Amniotic epithelial cell (primary cell): Measurements from ENCODE around the gene ST3GAL2.

Source experiments
- DNase-seq: peaks from one replicate; pipeline ENCODE4 v3.0.0-alpha.2; 2010; ENCODE audit warnings: low read depth

The ST3GAL2 gene

DNA sequence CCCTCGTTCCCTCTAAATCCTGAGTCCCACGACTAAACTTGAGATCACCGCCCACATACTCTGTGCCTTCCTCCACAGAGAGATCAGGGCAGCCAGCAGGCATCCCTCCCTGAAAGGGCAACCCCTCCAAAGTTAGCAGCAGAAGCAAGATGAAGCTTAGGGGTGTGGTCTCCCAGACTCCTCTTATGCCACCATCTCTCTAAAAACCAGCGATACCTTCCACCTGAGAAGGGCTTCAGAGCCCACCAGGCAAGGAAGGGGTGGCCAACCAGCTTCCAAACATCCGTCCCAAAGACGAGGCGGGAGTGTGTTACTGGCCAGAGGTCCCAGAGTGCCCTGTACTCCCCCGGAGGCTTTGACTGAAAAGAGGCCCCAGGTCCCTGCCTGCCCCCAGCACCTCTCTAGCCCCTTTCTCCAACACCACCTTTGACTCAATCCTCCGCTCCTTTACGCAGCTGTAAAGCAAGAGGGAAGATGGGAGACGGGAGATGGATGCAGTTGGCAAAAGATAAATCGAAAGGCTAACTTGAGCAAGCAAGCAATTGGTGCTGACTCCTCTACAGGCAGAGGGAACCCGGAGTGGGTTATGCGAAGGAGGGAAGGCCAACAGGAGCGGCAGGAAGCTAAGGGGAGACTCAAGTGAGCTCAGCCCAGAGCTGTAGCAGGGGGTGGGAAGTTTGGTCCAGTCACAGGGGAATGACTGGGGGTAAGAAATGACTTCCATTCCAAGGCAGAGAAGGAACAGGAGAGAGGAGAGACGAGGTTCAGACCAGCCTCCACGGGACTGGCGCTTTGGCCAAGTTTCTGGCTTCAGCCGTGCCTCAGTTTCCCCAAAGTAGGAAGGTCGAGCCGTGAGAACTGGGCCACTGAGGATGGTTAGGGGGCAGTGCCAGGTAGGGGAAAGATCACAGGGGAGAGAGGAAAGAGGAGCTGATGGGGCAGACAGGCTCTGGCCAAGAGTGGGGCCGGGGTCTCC is 1.0 kb downstream of the ST3GAL2 start:
- DNase-seq: peak; percentile 65

DNA sequence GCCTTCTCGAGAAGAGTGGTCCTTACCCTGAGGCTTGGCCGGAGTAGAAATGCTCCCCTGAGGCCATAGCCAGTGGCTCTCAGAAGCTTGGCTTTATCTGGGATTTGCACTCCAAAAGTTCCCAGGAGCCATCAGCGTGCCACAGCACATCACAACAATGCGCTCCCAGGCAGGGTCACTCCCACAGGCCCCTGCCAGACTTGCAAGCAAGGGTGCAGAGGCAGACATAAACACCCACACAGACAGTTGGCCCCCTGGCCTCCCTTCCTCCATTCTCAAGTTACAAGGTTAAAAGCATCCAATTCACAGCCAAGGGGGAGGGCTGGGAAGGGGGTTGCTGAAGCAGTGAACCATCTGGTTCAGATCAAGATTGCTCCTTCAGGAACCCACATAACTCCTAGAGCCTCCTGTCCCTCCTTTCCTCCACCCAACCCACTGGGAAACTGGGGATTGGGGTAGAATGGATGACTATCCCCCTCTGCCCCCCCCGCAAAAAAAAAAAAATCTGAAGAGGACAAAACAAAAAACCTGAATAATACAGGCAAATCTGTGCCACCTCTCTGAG is 1.8 kb downstream of the ST3GAL2 start:
- peak; percentile 93 for DNase-seq

GRCh38 chr16:70434484-70435260 is 4.2 kb downstream of the ST3GAL2 start:
- no peak for DNase-seq

- peak; percentile 39 for DNase-seq
Observed at GRCh38 chr16:70433458-70434103, 5.3 kb downstream of the ST3GAL2 start.

- DNase-seq: no peak
Observed at GRCh38 chr16:70432723-70433457, 6.0 kb downstream of the ST3GAL2 start.

GRCh38 chr16:70432356-70432722 is 6.6 kb downstream of the ST3GAL2 start:
- no peak for DNase-seq

DNA sequence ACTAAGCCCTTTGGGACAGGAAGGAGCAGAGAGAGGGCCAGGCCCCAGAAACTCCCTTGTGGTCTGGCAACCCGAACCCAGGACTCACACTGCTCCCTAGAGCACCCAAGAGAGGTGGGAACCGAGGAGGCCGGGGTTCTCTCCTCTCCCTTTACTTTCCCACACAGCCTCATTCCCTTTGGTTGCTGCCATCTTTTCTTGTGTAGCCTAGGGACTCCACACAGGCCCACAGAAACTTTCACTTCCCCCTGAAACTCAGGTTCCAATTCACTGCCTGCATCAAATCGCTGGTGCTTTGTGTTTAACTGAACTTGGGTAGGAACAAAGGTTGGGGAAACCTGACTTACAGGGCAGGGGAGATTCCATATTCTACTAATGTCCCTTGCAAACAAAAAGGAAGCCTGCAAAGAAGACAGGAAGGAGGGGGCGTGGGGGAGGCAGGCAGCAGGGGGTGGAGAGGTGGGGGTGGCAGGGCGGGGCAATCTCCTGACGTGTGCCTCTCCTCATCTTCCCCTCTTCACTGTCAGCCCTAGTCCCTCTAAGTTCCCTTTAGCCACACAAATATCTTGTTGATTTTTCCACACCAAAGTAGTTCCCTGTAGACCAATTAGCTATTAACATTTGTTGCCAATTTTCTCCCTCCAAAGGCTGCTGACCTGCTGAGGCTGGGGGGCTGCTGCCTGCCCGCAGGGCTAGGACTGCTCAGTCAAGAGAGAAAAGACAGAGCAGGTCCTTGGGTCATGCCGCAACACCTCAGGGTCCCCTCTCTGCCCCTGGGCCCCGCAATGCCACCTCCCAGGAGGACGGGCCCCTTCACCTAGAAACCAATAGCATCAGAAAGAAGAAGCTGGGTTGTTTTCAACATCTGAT is 8.0 kb downstream of the ST3GAL2 start:
- no peak for DNase-seq

DNA sequence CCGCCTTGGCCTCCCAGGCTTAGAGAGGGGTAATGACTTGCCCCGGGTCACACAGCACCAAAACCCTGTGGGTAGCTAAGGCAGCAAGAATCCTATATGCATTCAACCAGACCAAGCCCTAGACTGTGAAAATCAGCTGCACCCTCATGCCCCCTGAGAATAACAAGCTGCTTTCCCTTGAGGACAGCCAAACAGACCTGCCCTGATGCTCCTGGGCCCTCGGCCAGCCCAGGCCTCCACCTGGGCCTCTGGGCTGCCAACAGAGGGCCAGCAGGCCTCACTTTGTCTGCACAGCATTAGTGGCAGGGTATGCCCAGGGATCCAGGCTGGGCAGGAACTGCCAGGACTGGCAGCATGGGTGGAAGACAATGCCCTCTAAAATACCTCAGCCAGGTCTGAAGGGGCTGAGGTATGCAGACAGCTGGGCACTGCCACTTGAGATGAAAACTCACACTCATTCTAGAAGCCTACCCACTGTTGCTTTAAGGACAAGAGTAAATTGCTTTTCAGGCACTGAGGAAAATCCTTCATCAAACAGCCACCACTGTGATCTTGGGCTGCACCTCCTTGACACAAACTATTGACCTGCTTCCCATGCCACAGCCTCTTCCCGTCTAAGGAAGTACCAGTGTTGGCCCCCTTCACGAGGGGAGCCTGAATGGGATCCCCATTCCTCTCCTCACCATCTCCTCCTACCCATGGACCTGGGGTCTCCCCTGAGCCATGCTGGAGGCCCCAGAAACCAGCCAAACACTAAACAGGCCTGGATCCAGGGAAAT is 8.8 kb downstream of the ST3GAL2 start:
- no peak for DNase-seq

DNA sequence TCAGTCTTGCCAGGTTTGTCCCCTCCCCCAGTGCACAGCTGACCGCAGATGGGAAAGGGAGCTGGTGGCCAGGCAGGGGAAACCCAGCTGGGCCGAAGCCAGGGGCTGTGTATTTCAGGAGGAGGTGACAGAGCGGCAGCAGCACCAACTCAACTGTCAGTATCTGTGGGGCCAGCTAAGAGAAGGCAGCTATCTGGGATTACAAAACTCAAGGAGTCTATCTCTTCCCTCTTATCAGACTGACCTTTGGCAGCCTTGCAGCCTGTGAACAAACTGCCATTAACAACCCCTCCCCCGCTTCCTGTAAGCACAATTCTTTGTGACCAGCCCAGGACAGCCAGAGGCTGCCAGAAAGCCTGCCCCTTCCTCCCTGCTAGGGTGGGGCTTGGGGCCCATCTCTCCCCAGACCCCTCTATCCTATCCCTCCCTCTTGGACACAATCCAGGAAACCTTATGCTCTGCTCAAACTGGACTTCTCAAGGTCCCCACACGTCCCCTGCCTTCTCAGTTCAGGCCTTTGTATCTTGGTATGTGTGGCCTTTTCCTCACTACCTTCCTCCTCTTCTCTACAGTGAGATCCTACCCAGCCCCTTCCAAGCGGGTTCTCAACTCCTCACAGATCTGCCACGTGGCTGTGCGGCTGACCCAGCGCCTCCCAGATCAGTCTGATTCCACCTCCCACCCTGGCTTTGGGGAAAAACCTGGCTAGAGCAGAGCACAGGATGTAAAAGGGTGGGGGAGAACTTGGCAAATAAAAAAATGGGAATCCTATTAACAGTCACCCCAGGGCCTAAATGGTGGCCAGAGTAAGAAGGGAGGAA is 10.5 kb downstream of the ST3GAL2 start:
- peak; percentile 90 for DNase-seq

DNA sequence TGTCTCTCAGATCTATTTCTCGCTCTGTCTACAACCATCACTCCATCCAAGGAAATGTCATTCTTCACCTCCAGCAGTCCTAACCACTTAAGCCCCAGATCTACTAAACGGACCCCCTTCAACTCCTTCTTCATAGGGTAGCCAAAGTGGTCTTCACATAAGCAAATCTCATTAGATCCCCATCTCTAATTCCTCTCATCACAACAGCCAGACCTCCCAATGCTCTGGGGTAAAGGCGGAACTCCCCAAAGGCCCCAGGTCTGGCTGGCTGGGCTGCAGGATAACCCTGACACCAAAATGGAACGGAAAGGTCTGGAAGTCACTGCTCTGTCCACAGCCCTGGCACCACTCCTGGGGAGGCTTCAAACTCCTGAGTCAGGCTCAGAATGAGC is 11.1 kb downstream of the ST3GAL2 start:
- no peak for DNase-seq

- no peak for DNase-seq
Observed at GRCh38 chr16:70422543-70422942, 16.4 kb downstream of the ST3GAL2 start.

DNA sequence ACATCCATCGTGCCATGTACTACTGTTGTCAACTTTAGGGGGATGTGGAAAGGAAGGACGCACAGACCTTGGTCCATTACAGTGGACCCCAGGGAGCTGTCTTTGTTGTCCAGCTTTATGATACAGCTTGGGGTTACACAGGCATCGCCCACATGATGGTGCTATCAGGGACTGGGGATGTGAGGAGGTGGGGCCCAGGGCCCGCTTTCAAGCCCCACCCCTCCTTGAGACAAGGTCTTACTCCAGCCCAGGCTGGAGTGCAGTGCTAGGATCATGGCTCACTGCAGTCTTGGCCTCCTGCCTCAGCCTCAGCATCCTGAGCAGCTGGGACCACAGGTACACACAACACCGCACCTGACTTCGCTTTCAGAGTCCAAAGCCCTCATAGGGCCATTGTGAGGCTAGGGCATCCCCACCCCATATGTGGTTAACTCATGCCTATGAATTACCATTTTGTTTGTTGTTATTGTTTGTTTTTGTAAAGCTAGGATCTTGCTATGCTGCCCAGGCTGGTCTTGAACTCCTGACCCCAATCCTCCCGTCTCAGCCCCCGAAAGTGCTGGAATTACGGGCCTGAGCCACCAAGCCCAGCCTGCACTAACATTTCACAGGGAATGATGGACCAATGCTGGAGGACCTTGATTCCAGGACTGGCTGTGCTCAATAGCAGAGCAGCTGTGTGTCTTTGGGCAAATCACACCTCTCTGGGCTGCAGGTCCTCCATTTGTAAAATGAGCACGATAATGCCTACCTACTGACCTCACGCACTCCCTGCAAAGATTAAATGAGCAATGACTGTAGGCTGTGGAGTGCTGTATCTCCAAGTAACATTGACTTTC is 17.2 kb downstream of the ST3GAL2 start:
- DNase-seq: no peak

DNA sequence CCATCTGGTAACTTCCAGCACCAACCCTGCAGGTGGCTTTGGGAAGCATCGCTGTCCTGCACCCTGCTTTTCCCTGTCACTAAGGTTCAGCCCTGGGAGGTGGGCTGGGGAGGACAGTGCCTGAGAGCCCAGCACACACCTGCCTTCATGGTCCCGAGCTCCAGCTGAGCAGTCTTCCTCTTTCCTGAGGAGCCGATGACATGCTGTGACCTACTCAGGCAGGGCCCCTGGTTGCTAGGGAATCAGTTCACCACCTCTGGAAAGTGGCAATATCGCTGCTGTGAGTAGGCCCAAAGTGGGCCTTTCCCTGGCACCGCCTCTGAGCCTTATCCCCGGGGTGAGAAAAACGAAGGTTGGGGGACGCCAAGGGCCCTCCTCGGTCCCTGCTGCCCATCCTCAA is 17.9 kb downstream of the ST3GAL2 start:
- no peak for DNase-seq

- DNase-seq: no peak
Observed at GRCh38 chr16:70419384-70420327, 19.2 kb downstream of the ST3GAL2 start.

DNA sequence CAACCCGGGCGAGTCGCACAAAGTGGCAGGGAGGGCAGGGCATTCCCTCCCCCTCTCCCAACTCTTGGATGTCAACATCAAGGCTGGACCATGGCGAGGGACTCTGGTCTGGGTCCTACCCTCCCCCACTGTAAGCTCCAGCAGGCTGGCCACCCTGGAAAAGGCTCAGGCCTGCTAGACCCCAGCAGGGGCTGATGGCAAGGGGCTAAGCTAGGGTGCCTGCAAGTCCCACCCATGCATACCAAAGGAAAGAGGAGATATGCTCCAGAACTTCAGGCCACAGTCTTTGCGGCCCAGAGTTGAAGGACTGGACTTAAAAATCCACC is 19.9 kb downstream of the ST3GAL2 start:
- no peak for DNase-seq

DNA sequence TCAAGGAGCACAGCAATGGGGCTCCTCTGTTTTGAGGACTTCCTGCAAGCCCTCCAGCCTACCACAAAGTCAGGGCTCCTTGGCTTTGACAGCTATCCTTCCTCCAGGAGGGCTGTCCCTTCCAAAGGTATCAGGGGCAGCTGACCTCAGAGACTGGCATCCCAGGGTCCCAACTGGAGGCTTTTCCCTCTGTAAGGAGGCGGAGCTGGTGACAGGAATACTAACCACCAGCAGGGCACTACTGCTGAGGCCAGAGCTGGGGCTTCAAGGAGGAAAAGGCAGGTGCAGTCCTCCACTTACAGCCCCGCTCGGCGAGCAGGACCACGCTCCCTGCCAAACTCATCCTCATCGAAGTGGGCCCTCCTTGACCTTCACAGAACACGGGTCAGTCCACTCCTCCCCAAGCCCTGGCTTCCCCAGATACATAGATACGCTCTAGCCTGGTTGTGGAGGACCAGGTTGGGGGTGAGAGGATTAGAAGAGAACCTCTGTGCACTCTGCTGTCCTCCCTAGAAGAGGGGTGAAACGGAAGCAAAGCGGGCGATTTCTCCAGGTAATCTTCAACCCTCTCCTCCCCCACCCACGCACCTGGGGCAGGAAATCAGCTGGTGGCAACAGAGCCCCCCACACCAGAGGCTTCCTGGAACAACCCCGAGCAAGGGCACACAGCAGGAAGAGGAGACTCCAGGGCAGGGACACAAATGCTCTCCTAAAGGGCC is 20.5 kb downstream of the ST3GAL2 start:
- DNase-seq: no peak
